LNCAP (cell line): ENCODE results near the gene EXOC6B.

Experiments
- TF ChIP-seq, protein P1 (sequence below): fragments of 450-650 bp; IDR thresholded peaks from 2 replicates; pipeline ENCODE4 v1.5.1; 2017; ENCODE audit warnings: mild to moderate bottlenecking

The EXOC6B gene

DNA sequence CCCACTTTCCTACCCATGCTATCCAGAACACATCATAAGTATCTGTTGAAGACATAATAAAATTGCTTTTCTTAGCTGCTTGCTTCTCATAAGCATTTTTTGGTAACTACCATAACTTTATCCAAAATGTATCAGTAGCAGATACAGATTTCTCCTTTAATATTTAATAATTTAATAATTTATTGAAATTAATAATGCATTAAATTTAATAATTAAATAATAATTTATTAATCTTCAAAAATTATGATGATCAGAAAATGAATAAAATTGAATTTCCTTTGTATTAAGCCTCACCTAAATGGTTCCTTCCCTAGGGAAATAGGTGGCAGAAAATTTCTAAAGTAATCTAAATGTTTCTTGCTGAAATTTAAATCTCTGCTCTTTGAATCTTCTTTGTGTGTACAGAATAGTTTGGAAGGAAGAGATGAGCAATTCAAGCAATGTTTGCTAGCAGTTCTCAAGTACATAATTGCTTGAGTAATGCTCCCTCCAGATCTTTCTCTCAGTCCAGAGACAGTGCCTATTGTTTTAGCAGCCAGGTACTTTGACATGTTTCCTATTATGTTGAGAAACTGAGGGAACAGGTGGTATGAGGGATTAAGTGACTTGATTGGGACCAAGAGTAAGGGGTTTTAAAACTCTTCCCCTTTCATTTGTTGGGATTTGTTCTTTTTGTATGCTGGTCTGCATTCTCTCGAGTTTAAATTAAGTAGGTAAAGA lies 555.1 kb downstream of the EXOC6B start:
- TF ChIP-seq, protein P1, sequence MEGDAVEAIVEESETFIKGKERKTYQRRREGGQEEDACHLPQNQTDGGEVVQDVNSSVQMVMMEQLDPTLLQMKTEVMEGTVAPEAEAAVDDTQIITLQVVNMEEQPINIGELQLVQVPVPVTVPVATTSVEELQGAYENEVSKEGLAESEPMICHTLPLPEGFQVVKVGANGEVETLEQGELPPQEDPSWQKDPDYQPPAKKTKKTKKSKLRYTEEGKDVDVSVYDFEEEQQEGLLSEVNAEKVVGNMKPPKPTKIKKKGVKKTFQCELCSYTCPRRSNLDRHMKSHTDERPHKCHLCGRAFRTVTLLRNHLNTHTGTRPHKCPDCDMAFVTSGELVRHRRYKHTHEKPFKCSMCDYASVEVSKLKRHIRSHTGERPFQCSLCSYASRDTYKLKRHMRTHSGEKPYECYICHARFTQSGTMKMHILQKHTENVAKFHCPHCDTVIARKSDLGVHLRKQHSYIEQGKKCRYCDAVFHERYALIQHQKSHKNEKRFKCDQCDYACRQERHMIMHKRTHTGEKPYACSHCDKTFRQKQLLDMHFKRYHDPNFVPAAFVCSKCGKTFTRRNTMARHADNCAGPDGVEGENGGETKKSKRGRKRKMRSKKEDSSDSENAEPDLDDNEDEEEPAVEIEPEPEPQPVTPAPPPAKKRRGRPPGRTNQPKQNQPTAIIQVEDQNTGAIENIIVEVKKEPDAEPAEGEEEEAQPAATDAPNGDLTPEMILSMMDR, result no peak

DNA sequence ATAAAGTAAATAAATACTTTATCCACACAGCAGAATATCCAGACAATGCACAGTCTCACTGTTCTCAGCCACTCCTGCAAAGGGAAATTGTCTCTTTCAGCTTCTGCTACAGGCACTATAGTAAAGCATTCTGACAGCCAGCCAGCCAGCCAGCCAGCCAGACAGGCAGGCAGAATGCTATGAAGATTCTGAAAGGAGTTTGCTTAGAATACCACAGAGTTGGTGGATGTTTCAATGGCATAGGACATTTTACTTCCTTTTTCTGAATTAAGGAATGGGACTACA lies 562.1 kb downstream of the EXOC6B start:
- TF ChIP-seq, protein P1, result no peak

GRCh38 chr2:72263043-72263775 lies 562.6 kb downstream of the EXOC6B start:
- TF ChIP-seq, protein P1, result no peak

DNA sequence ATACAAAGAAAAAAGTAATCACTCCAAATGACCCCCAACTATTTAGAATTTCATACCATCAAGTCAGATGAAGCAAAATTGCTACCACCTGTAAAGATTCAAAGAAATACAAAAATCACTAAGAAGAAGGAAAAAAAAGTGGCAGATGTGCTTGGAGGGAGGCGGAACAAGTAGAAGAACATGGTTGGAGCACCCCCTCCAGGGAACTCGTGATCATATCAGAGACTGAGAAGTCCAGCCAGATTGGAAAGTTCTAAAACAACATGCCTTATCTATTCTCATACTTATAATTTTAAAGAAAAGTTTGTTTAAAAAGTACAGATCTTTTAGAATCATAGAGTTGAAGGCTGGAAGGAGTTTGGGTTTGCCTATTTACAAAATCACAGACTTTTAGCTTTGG lies 564.8 kb downstream of the EXOC6B start:
- TF ChIP-seq, protein P1, result no peak

DNA sequence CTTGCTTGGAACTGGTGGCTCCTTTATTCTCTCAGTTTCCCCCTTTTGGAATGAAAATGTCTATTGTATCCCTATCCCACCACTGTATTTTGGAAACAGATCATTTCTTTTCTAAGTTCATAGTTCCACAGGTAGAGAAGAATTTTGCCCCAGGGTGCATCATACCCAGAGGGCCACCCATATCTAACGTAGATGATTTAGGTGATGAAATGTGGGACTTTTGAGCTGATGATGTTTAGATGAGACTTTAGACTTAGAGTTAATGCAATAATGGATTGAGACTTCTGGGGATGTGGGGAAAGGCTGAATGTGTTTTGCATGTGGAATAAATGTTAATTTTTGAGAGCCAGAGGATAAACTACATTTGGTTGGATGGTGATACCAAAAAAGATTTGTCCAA lies 570.3 kb downstream of the EXOC6B start:
- TF ChIP-seq, protein P1, result no peak

DNA sequence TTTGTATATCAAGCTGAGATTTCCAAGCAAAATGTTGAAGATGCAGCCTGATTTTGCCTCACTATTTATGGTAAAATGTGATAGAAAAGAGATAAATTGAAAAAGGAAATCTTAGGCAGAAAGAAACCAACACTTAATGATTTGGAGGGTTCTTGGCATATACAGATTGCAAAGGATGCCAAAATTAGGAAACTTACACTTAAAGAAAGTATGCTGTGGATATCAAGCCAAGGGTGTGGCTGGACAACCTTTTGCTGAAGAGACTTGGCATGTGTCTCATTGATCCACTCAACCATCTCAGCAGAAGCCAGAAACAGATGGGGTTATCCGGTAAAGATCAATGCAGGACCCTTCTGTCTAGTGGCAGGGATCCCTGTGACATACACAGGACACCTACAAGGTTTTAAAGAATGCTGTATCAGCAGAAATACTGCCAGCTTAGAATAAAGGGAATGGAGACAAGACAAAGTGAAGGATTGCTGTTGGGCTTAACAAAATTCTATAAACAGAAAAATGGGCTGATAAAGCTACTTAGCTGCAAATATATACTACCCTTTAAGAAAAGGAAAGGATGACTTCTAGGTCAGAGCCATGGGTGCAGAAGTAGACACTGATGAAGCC lies 570.9 kb downstream of the EXOC6B start:
- TF ChIP-seq, protein P1, result no peak

DNA sequence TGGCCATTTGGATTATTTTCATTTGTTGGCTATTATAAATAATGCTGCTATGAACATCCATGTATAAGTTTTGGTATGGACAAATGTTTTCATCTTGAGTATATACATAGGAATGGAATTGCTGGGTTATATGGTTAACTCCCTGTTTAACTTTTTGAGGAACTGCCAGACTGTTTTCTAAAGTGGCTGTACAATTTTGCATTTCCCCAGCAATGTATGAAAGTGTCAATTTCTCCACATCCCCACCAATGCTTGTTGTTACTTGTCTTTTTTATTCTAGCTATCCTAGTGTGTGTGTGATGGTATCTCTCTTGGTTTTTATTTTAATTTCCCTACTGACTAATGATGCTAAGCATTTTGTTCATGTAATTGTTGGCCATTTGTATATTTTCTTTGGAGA lies 587.5 kb downstream of the EXOC6B start:
- TF ChIP-seq, protein P1, result no peak
